Uterus (tissue), 2 donors: ENCODE results near the gene EPHA4.

Experiments
- CTCF ChIP-seq, 4 experiments: fragments of 200-600 bp in 2 of 4; fragments of 450-650 bp in 2 of 4; sonication (generic) in 2 of 4; IDR thresholded peaks; one replicate each; pipeline ENCODE4 v1.5.1; 2016 to 2019; ENCODE audit warnings: antibody characterized with exemption in 4 of 4, mild to moderate bottlenecking in 2 of 4, moderate library complexity in 1 of 4
- POLR2A ChIP-seq, 2 donors: fragments of 450-650 bp; IDR thresholded peaks; one replicate each; pipeline ENCODE4 v1.6.1; 2016; ENCODE audit warnings: antibody characterized with exemption in 2 of 2, mild to moderate bottlenecking in 1 of 2, moderate library complexity in 1 of 2

DNA sequence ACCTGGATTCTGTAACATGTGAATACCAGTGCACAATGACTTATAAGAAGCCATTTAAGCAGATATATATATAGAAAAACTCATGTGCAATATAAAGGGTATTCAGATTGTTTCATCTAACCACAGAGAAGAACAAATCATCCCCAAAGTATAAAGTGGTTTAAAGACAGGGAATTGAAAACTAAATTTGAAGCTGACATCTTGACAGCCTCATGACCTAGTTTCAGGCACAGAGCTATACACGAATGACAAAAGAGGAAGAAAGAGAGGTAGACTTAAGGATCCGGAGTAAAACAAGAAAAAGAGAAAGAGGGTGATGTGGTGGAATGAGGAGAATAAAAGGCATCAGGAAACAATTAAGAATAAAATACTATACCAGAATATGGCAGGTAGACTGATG, 194.5 kb downstream of the EPHA4 start:
- no peak for TF ChIP-seq CTCF (IDR thresholded peaks at IDR 0.05)
- no peak for TF ChIP-seq POLR2A (IDR thresholded peaks at IDR 0.05)
